Mononuclear cell (primary cell): ENCODE measurements around the gene EMX1. TPM values are rescaled to one million over a fixed set of nuclear protein-coding genes. Genes with fewer than 3 reads are reported as not detected.

ENCODE experiments used
- H3K27me3 ChIP-seq: 2 replicates; pipeline ENCODE4 v1.6.0; 2011; ENCODE audit warnings: low read length, control low read depth; ENCODE audit not compliant: insufficient read depth
- H3K4me1 ChIP-seq: 2 replicates; pipeline ENCODE4 v1.5.1; 2011; ENCODE audit warnings: mild to moderate bottlenecking, low read length, control low read depth; ENCODE audit not compliant: insufficient read depth
- H3K4me3 ChIP-seq: 2 replicates; pipeline ENCODE4 v1.5.1; 2011; ENCODE audit warnings: mild to moderate bottlenecking, low read length, moderate library complexity
- H3K9me3 ChIP-seq: 2 replicates; pipeline ENCODE4 v1.5.1; 2011; ENCODE audit warnings: low read depth, mild to moderate bottlenecking, control low read depth, low read length
- total RNA-seq: library from RNA; depleted of rRNA; stranded (reverse); fragments of >200 nt; gene quantifications from one replicate; pipeline ENCODE4 v1.2.3, GENCODE V29; 2012

EMX1 gene
- total RNA-seq, 1 donor, result not detected

DNA sequence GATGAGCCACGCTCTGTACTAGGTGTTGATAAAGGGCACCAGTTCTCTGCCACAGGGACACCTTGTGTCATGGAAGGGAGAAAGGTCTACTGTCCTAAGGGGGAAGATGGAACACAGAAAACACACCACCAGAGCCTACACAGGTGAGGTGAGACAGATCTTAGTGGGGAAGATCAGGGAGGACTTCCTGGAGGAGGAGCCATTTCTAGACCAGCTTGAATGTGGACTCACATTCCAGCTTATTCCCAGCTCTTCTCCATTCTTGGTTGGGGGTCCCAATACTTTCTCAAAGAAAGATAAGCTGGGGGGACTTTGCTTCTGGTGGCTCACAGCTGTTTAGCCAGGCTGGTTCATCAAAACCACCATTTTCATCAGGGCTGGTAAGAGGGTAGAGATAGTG is 36.2 kb downstream of the EMX1 start:
- Histone ChIP-seq H3K9me3 (no peaks in the 10 kb centered on the region), H3K27me3 (no peaks in the 10 kb centered on the region), H3K4me1 (peaks cover 37% of the 10 kb centered on the region), H3K4me3 (no peak overlapping the region)

DNA sequence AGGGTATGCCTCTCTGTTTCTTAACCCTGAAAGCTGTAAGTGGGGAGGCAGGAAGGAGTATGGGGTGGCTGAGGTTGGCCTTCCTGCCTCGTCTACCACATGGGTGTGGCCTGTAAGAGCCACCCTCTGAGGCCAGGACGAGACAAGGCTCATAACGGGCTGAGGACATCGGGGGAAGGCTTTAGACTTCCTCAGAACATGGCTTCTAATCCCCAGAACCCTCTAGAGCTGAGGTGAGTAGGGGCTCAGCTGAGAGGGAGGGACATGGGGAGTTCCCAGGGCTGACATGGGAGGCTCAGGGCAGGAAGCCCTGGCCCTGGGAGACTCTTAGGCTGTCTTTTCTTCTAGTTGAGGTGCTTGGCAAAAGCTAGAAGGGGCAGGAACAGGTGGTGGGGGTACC is 36.7 kb downstream of the EMX1 start:
- Histone ChIP-seq H3K4me1 (peaks cover 37% of the 10 kb centered on the region), H3K4me3 (peak overlapping the region; percentile 12), H3K9me3 (no peaks in the 10 kb centered on the region)

DNA sequence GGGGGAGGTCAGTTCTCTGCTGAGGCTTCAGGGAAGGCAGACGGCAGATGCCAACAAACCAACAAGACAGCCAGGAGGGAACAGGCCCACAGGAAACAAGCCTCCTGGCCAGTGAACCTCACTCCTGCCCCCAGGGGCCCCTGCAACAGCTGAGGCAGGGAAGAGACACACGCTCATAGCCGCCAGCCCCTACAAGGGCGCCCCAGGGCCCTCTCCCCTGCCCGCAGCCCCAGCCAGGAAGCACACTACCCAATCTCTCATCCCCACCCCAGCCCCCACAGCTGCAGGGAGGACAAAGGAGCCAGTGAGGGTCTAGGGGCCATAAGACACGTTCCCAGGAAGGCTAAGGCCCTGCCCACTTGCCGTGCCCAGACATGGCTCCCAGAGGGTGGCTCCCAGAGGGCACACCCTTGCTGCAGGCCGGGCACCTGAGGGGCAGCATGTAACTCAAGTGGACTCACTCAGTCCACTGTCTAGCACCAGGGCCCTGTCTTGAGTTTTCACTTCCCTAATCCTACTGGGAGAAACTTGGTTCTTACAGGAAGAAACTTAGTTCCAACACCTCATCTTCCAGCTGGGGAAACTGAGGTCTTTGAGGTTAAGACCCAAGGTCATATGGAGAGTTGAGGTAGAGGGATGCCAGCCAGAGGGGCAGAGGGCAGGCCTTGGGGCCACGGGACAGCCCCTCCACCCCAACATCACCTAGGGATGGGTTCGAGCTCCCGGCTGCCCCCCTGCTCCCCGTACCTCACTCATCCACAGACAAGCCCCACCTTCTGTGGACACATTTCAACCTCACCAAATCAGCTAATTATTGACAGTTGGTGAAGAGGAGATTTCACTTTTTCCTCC is 37.3 kb downstream of the EMX1 start:
- H3K4me1 ChIP-seq, result peaks cover 37% of the 10 kb centered on the region
- no peaks in the 10 kb centered on the region for H3K9me3 ChIP-seq
- no peaks in the 10 kb centered on the region for H3K27me3 ChIP-seq
- H3K4me3 ChIP-seq, result peak overlapping the region; percentile 12

More for the DNA sequence above, 36.7 kb downstream of the EMX1 start:
- H3K27me3 ChIP-seq, result no peaks in the 10 kb centered on the region

DNA sequence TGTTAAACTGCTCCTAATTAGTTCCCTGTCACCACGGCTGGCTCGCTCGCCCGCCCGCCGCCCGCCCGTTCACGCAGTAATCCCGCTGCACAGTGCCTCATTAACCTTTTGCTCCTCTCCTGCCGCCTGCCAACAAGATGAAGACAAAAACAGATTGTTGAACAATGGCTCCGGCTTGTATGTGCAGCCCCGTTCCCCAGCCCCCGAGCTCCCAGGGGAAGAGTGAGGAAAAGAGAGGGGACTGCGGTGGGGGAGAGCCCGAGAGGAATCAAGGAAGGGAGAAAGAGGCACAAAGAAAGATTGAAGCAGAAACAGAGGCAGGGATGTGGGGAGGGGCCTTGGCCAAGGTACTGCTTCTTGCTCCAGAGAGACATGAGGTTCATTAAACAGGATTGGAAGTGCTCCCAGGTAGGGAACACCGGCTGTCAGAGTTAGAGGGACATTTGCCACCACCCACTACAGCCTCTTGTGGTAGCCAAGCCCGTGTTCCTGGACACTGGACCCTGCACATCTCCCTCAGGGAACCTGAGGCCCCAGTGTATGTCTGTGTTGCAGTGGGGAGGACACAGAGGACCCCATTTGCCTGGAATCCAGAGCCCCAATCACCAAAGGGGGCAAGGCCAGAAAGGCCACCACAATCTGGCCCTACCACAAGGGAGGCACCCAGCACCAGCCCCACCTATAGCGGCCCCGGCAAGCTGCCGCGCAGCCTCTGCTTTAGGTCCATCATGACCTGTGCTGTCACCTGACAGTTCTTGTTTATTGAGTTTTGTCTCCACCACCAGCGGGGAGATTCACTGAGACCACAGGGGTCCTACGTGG is 38.1 kb downstream of the EMX1 start:
- no peaks in the 10 kb centered on the region for H3K27me3 ChIP-seq

DNA sequence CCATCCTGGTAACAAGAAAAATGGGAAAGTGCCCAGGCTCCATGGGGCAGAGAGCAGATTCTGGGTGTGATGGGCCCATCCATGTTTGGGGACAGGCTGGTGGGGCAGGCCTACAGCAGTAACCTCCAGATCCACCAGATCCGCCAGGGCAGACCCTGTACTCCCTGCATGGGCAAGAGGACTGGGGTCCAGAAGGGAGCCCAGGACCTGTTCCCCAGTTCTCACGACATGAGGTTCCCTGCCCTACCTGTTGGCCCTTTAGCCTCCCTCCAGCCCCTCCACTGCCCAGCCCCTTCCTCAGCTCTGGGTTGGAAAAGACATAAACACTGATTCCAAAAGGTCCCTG is 38.7 kb downstream of the EMX1 start:
- Histone ChIP-seq H3K4me3 (no peak overlapping the region), H3K9me3 (no peaks in the 10 kb centered on the region), H3K27me3 (no peaks in the 10 kb centered on the region)

More for the DNA sequence above, 38.1 kb downstream of the EMX1 start:
- no peaks in the 10 kb centered on the region for H3K9me3 ChIP-seq
- no peak overlapping the region for H3K4me3 ChIP-seq
- peaks cover 37% of the 10 kb centered on the region for H3K4me1 ChIP-seq

DNA sequence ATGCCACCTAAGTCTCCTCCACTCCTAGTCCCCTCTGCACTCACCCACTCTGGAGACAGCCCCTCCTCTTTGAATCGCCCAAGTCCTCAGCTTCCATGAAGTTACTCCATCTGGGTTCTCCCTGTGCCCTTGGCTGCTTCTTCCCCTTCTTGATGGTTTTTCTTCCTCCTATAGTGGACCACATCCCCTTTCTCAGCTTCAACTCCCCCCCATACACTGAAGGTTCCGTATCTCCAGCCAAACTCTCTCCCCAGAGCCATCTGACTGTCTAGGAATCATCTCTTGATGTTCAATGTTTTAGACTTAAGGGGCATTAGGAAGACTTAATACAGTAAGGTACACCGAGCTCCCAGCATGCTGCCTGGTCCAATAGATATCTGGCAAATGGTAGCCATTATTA is 39.6 kb downstream of the EMX1 start:
- no peaks in the 10 kb centered on the region for H3K9me3 ChIP-seq
- H3K4me3 ChIP-seq, result no peak overlapping the region
- peaks cover 37% of the 10 kb centered on the region for H3K4me1 ChIP-seq
- H3K27me3 ChIP-seq, result no peaks in the 10 kb centered on the region

More for the DNA sequence above, 38.7 kb downstream of the EMX1 start:
- peaks cover 37% of the 10 kb centered on the region for H3K4me1 ChIP-seq

DNA sequence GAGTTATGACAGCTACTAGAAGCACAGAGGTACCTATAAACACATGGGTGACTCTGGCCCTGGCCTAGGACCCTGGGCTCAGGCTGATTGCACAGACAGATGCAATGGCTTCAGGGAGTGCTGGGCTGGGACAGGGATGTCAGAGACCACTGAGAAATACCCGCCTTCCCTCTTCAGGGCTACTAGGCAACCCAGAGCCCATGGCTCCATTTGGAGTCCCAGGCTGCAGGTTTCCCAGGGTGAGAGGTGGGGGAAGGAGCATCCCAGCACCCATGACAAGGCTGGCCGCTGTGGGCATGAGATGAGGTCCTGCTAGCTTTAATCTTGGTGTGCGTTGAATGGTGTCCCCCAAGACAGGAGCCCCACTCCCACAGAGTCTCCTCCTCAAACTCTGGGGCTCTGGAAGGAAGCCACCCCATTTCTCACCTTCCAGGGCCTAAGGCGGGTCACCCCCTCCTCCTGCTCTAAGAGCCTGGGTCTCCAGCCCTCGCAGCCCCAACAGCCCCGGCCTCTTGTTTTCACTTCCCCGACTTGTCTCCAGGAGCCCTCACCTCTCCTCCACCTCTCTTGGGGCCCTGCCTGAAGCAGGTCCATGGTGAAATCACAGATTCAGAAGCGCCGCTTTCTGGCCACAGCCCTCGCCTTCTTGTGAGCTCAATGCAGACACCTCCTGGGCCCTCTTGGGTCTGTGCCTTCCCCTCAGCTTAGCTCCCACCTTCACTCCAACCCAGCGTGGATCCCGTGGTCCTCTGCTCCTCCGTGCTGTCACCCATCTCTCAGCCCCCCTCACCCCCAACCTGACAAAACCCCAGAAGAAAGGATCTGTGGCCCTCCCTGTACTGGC is 41.4 kb downstream of the EMX1 start:
- H3K4me1 ChIP-seq, result peaks cover 38% of the 10 kb centered on the region
- no peaks in the 10 kb centered on the region for H3K9me3 ChIP-seq
- H3K4me3 ChIP-seq, result no peak overlapping the region
- H3K27me3 ChIP-seq, result no peaks in the 10 kb centered on the region

DNA sequence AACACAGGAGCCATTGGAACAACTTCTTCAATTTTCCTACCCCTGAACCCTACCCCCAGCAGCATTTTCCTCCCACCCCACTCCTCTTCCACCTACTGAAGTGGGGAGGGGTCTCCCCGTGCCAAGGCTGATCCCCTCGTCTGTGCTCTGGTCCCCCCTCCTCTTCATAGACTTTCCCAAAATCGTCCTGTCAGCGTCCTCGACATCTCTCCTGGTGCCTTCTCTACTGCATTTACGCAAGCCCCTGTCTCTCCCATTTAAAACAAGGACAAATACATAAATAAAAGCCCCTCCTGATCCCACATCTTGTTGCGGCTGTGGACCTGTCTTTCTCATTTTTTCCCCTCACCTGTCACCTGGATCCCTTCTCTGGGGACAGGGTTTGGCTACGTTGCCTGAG is 42.2 kb downstream of the EMX1 start:
- H3K9me3 ChIP-seq, result no peaks in the 10 kb centered on the region
- H3K27me3 ChIP-seq, result no peaks in the 10 kb centered on the region
- peaks cover 30% of the 10 kb centered on the region for H3K4me1 ChIP-seq
- H3K4me3 ChIP-seq, result no peak overlapping the region

DNA sequence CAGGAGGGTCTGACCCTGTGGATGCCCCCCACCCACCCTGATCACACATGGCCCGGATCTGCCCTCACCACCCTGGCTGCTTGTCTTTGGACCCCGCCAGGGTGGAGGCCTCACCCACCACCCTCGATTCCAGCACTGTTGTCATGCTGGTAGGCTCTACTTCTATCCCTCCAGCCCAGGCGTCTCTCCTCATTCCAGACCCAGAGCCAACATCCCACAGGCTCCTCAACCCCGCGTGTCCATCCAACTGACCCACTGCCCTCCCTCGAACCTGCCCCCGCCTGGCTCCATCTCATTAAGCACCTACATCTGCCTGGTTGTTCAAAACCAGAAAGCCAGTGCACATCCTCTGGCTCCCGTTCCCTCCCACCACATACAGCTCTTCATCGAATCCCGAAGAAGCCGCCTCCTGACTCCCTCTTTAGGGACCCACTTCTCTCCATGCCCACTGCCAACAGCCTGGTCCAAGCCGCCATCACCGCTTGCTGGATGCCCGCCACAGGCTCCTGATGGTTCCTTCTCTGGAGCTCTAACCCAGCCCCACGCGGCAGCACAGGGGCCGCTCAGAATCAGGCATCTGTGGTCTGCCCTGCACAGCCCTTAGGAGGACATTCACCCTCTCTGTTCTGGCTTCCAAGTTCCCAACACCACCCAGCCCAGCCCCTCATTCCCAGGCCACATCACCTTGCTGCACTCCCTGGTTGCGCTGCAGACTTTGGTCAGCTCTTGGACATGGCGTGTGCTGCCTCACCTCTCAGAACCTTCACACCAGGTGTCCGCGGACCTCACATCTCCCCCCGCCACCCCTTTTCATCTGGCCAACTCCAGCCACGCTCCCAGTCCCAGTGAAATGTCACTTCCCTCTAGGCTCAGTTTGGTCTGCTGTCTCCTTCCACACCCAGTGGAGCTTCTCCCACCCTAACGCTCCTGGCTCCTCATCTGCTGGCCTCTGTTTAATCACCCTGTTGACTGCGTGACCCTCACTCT is 43.0 kb downstream of the EMX1 start:
- no peaks in the 10 kb centered on the region for H3K9me3 ChIP-seq
- H3K4me1 ChIP-seq, result peaks cover 26% of the 10 kb centered on the region
- H3K27me3 ChIP-seq, result no peaks in the 10 kb centered on the region
- H3K4me3 ChIP-seq, result no peak overlapping the region

DNA sequence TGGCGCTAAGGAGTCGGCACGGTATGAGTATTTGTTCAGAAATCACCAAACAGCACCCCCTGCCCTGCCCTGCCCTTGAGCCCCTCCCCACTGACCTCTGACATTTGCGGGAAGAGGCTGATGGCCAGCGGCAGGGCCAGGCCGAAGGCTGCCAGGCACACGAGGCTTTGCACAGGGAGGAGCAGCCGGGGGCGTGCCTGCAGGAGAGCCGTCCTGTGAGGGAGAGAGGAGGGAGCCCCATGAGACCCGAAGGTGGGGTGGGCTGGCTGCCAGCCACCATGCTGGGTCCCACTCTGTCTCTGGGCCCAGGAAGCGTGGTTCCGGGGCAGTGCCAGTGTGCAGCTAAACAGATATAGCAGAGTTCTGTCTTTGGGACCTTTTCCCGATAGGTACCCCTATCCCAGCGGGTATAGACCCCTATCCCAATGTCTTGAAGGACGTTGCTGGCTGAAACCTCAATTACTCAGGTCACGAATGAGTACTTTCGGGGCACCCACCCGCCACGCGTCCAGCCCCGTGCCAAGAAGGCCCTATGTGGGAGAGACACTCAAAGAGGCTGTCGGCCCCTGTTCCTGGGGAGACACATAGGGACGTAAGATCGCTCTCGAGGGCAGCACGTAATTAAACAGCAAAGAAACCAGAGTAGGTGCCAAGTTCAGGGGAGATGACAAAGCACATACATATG is 43.9 kb downstream of the EMX1 start:
- Histone ChIP-seq H3K4me3 (no peak overlapping the region), H3K4me1 (peaks cover 25% of the 10 kb centered on the region), H3K27me3 (no peaks in the 10 kb centered on the region), H3K9me3 (no peaks in the 10 kb centered on the region)

DNA sequence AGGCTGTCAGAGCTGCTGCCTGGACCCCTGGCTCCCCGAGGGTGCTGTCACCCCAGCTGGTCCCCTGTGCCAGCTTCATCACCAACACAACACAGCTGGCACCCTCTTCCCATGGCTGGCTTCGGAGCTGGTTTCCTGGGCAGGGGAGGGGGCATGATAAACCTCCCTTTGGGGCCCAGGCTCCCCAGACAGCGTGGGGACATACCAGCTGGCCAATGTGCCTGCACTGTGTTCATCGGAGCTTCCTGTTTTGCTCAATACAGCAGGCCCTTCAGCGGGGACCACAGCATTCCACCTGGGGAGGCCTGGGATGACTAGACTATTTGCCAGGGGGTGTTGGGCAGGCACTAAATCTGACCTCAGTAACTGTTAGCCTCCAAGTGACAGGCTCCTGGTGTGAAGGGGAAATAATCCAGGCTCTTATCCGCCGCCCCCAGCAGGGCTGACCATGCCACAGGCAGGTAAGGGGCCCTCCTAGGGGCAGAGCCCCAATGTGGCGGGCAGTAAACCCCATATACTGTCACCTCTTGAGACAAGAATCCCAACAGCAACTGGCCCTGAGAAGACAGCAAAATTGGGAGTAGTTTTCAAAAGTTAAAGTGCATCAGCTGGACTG is 44.6 kb downstream of the EMX1 start:
- H3K27me3 ChIP-seq, result no peaks in the 10 kb centered on the region
- no peak overlapping the region for H3K4me3 ChIP-seq
- no peaks in the 10 kb centered on the region for H3K9me3 ChIP-seq

DNA sequence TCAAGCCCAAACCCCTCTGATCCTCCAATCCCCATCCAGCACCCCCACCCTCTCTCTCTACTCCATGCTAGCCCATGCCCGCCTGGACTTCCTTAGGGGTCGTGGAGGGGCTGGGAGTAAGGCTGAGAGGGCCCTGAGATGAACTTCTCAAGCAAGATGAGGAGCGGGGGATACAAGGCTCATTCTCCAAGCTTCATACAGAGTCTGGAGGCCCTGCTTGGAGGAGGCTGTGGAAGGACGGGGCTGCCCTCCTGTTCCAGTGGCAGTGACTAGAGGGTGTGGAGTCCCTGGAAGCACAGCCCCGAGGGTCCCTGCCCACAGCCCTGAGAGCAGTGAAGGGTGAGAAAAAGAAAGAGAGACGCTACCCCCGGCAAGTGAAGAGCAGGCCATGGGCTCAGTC is 45.6 kb downstream of the EMX1 start:
- H3K4me1 ChIP-seq, result peaks cover 8% of the 10 kb centered on the region
- H3K9me3 ChIP-seq, result no peaks in the 10 kb centered on the region
- H3K4me3 ChIP-seq, result no peak overlapping the region
- no peaks in the 10 kb centered on the region for H3K27me3 ChIP-seq

More for the DNA sequence above, 44.6 kb downstream of the EMX1 start:
- peaks cover 17% of the 10 kb centered on the region for H3K4me1 ChIP-seq

DNA sequence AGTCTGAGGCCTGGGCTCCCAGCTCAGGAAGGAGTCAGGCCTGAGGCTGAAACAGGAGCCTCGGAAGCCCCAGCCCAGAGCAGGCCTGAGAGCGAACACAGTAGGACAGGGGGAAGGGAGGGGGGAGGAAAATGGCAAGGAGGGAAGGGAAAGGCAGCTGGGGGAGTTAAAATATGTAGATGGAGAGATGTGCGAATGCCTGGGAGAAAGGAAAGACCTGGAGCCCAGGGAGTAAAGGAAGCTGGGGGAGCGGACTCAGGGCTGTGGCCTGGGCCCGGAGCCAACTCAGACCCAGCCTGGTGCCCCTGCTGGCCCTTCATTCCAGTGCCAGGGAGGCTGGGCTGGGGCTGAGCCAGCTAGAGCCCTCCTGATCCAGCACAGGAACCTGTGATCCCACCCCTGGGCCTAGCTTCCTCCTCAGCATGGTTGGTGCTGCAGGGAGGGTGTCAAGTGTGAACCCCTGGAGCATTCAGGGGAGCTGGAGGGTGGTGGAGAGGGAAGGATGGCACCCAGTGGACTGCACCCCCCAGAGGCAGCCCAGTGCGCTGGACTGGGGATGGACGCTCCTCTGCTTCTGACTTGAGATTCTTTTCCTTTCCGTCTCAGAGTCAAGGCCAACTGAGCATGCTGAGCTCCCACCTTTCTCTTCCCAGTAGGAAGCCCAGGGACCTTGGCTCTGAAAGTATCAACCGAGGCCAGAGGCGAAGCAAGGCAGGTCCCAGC is 46.3 kb downstream of the EMX1 start:
- no peaks in the 10 kb centered on the region for H3K27me3 ChIP-seq
- H3K9me3 ChIP-seq, result no peaks in the 10 kb centered on the region
- no peak overlapping the region for H3K4me3 ChIP-seq
- H3K4me1 ChIP-seq, result peaks cover 5% of the 10 kb centered on the region
